NCI-H510A (cell line): ENCODE results near the gene LTBP1.
"Not testable (repeated sequence)": the region's sequence is repeated elsewhere in the genome, so short reads cannot be mapped to it uniquely, and the experiment has no call there.

Experiments
- DNase-seq: peaks from one replicate; lab custom pipeline; 2025; lab: John Stamatoyannopoulos, UW

Gene LTBP1

DNA sequence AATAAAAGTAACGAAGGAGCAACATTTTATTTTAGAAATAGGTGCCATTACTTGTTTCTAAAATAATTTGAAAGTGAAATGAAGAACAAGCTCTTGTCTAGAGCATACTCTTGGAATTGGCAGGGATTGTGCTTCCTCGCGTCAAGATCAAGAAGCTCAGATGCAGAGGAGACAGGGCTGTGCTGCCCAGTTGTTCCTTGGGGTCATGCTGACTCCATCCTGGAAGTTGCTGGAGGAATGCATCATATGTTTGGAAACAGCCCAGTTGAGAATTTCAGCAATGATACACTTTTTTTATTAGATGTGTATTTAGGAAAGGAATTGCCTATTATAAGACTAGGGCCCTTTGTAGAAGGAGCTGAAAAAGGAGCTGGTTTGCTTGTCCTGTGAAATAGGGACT, 17.2 kb downstream of the LTBP1 start:
- DNase-seq: no peak

GRCh38 chr2:32965523-32966171, 18.9 kb downstream of the LTBP1 start:
- no peak for DNase-seq

DNA sequence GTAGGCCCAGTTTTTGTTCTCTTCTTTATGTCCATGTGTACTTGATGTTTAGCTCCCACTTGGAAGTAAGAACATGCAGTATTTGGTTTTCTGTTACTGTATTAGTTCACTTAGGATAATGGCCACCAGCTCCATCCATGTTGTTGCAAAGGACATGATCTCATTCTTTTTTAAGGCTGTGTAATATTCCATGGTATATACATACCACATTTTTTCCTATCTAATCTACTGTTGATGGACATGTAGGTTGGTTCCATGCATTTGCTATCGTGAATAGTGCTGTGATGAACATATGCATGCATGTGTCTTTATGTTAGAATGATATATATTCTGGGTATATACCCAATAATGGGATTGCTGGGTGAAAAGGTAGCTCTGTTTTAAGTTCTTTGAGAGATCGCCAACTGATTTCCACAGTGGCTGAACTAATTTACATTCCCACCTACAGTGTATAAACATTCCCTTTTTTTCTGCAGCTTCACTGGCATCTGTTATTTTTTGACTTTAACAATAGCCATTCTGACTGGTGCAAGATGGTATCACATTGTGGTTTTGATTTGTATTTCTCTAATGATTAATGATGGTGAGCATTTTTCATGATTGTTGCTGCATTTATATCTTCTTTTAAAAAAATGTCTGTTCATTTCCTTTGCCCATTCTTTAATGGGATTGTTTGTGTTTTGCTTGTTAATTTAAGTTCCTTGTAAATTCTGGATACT, 22.9 kb downstream of the LTBP1 start:
- DNase-seq: no peak

GRCh38 chr2:32973772-32974171, 27.0 kb downstream of the LTBP1 start:
- not testable (repeated sequence) for DNase-seq

DNA sequence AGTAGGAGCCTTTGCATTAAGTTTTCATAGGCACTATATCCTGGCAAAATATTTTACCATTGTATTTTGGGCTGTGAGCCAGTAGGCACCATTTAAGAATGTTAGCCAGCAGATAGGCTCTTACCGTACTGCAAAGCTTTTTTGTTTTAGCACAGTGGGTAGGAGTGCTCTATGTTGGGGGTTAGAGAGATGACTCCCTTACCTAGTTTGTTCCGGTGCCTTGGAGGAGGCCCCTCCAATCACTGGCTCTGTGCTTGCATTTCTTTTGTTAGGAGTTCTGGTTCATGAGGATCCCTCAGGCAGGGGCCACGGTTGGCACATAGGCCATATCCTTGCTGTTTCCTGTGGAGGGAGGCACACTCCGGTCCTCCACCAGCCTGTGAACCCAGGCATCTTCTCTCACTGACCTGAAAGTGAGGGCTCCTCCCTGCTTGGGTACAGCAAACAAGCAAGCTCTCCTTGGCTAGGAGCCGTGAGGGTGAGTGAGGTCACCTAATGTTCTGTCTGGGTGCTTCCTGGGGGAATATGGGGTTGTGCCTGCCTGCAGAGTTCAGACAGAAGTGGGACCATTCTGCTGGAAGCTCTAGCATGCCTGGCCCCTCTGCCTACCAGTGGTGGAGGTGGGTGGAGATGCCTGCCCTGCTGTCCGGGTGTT, 29.8 kb downstream of the LTBP1 start:
- no peak for DNase-seq

- DNase-seq: no peak
These were observed 30.5 kb downstream of the LTBP1 start for GRCh38 chr2:32977228-32977758.

DNA sequence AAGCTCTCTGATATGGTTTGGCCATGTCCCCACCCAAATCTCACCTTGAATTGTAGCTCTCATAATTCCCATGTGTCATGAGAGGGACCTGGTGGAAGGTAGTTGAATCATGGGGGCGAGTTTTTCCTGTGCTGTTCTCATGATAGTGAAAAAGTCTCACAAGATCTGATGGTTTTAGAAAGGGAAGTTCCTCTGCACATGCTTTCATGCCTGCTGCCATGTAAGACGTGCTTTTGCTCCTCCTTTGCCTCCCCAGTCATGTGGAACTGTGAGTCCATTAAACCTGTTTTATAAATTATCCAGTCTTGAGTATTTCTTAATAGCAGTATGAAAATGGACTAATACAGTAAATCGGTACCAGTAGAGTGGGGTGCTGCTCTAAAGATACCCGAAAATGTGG, 34.9 kb downstream of the LTBP1 start:
- DNase-seq: no peak

DNA sequence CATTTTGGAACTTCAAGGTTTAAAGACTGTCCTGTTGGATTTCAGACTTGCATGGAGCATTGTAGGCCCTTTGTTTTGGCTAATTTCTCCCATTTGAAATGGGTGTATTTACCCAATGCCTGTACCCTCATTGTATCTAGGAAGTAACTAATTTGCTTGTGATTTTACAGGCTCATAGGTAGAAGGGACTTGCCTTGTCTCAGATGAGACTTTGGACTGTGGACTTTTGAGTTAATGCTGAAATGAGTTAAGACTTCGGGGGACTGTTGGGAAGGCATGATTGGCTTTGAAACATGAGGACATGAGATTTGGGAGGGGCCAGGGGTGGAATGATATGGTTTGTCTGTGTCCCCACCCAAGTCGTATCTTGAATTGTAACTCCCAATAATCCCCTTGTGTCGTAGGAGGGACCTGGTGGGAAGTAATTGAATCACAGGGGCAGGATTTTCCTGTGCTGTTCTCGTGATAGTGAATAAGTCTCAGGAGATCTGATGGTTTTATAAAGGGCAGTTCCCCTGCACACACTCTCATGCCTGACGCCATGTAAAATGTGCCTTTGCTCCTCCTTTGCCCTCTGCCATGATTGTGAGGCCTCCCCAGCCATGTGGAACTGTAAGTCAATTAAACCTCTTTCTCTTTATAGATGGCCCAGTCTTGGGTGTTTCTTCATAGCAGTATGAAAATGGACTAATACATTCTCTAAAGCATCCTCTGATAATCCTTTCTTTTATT, 36.6 kb downstream of the LTBP1 start:
- not testable (repeated sequence) for DNase-seq

DNA sequence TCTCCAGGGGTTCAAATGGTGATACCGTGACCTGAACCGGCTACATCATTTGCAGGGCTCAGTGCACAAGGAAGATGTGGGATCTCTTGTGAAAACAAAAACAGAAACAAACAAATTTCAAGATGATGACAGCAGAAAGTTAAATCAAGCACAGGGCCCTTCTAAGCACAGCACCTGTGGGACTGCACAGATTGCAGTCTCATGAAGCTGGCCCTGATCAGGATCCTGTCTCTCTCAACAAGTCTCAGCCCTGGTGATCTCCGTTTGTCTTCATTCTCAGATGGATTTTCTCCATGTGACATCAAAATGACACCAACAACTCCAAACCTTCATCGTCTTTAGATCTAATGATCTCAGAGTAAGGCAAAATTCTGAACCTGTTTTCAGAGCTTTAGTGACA, 39.7 kb downstream of the LTBP1 start:
- no peak for DNase-seq

DNA sequence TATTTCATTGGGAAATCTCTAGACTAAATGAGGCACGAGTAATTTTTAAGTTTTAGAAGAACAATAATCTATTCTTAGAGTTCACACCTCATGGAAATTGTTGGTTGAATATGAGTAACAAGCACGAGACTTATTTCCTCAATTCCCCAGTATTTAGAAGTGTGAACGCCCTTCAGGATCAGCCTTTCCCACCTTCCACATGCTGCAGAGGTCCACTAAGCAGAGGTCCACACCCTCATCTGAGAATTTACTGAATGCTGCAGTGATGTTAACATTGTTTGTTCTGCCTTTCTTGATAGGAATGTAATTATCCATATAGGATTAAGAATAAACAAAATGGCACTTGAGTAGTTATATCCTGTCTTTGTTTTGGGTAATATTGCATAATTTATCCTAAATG, 41.8 kb downstream of the LTBP1 start:
- DNase-seq: no peak

DNA sequence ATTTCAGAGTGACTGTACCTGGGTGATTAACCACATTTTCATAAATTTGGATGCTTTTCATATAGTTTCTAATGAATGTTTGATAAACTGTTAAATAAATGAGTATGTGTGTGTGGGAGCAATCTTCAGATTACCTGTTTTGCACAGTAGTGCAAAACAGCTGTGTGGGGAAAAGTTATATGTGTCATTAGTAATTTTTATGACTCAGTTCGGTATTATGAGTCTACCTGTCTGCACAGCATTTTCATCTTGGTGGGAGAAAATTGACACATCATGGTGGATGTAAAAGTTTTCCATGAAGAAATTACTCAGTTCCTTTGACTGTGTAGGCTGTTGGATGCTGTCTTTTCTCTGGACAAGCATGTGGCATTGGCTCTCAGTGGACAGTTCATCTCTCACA, 43.8 kb downstream of the LTBP1 start:
- no peak for DNase-seq

DNA sequence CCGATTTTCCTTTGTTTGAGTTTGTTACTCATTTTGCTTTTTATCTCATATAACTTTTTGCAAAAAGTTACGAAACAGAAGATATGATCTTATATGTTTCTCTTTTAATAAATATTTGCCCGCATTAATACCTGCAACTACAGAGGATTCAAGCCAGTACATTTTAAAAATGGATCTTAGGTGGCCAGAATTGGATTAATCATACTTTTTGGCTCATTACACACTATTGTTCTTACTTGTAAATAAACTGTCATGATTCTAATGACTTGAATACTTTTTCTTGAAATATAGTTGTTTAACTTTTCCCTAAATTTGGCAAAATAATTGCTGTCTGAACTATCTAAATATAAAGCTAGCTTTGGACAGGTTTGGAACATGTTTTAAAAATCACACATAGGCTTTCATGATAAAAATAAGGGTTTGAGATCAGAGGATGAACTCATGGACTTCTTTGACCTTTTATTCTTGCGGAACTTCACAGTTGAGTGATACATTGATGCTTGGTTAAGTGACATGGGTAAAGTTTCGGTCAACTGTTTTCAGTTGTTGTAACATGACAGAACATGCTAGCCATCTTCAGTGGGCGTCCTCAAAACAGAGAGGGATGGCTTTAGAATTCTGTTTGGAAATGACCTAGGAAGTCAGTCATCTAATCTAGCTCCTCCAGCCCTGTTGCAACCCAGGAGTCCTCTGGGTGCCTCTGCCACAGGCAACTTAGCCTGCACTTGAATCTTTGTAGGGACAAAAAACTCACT, 44.5 kb downstream of the LTBP1 start:
- DNase-seq: no peak

- no peak for DNase-seq
These were observed 46.3 kb downstream of the LTBP1 start for GRCh38 chr2:32993005-32993539.

GRCh38 chr2:32997705-32998104, 51.0 kb downstream of the LTBP1 start:
- no peak for DNase-seq

- DNase-seq: no peak
These were observed 54.2 kb downstream of the LTBP1 start for GRCh38 chr2:33000986-33001385.

GRCh38 chr2:33001823-33002222, 55.1 kb downstream of the LTBP1 start:
- DNase-seq: no peak

- no peak for DNase-seq
These were observed 56.1 kb downstream of the LTBP1 start for GRCh38 chr2:33002863-33003262.

DNA sequence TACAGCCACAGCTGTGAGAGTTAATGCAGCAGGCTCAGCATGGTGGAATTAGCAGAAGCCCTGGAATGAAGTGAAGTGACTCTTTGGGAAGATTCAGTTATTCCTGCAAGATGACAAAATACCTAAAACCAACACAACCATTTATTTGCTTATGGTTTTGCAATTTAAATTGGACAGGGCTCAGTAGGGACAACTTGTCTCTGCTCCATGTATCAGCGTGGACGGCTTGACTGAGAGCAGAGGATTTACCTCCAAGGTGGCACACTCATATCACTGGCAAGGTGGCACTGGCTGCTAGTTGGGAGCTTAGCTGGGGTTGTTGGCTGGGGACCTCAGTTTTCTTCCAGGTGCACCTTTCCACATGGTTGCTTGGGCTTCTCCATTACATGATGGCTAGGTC, 58.3 kb downstream of the LTBP1 start:
- no peak for DNase-seq

DNA sequence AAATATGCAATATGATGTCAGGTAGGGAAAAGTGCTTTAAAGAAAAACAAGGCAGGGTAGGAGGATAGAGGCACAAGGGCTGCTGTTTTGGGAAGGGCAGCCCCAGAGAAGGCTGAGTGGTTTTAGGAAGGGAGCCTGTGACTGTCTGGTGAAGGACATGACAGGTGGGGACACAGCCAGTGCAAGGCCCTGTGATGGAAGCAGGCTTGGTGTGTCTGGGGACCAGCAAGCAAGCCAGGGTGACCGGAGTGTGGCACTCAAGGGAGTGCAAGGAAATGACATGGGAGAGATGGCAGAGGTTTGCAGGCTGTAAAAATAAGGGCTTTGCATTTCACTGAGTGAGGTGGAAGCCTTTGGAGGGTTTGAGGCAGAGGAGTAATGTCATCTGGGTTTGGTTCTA, 62.0 kb downstream of the LTBP1 start:
- DNase-seq: no peak

DNA sequence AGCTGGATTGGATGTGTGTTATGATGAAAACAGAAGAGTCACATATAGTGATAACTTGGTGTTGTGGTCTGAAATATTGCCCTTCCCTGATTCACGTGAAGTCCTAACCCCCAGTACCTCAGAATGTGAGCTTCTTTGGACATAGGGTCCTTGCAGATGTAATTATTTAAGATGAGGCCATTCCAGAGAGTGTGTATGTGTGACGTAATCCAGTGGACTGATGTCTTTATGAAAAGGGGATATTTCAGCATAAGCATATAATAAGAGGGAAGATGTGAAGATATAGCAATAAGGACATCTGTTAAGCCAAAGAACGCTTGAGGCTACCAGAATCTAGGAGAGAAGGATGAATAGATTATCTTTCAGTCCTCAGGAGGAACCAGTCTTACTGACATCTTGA, 62.5 kb downstream of the LTBP1 start:
- DNase-seq: no peak

- DNase-seq: no peak
These were observed 64.6 kb downstream of the LTBP1 start for GRCh38 chr2:33011373-33011772.
